Activated CD8-positive, alpha-beta T cell treated with anti-CD3 and anti-CD28 coated beads for 36 hours (primary cell): ENCODE measurements around the gene CAMTA1. TPM values are rescaled to one million over a fixed set of nuclear protein-coding genes. Genes with fewer than 3 reads are reported as not detected.

Experiments used
- ATAC-seq: fragments of 200-7000 bp; cut with Tn5 transposase; one replicate; pipeline ENCODE4 v1.10.0; 2021; ENCODE audit warnings: mild to moderate bottlenecking, moderate library complexity
- CTCF ChIA-PET: fragments of 350-600 bp; sonication (Branson Sonifier 250); formaldehyde crosslinking; loops from one replicate; lab custom pipeline; 2021; ENCODE audit warnings: antibody characterized with exemption; lab: Charles Lee
- POLR2A ChIA-PET: fragments of 350-600 bp; sonication (Branson Sonifier 250); formaldehyde crosslinking; loops from one replicate; lab custom pipeline; 2021; ENCODE audit warnings: antibody characterized with exemption; lab: Charles Lee
- DNase-seq: peaks from one replicate; pipeline ENCODE4 v3.0.0-alpha.2; 2020
- H3K27ac Mint-ChIP-seq: one replicate; pipeline ENCODE4 v1.8.0; 2021; ENCODE audit warnings: mild to moderate bottlenecking, mixed read lengths
- H3K27me3 Mint-ChIP-seq: one replicate; pipeline ENCODE4 v1.8.0; 2021; ENCODE audit warnings: mixed read lengths
- H3K36me3 Mint-ChIP-seq: one replicate; pipeline ENCODE4 v1.8.0; 2021; ENCODE audit warnings: low read depth, mixed read lengths
- H3K4me1 Mint-ChIP-seq: one replicate; pipeline ENCODE4 v1.8.0; 2021; ENCODE audit warnings: low read depth, mixed read lengths
- H3K4me3 Mint-ChIP-seq: one replicate; pipeline ENCODE4 v1.8.0; 2021; ENCODE audit warnings: mild to moderate bottlenecking, moderate library complexity, mixed read lengths
- H3K9me3 Mint-ChIP-seq: one replicate; pipeline ENCODE4 v1.8.0; 2021; ENCODE audit warnings: mixed read lengths
- CTCF ChIP-seq: fragments of 200-600 bp; IDR thresholded peaks from one replicate; pipeline ENCODE4 v1.8.0; 2022; ENCODE audit warnings: antibody characterized with exemption, mild to moderate bottlenecking
- intact Hi-C: fragments of 100-400 bp; cut with micrococcal nuclease; formaldehyde crosslinking; loops from one replicate; pipeline ENCODE4 v1.10.0; 2022
- total RNA-seq, 2 experiments: library from RNA; stranded (reverse); gene quantifications; one replicate each; pipeline ENCODE4 v1.2.3, GENCODE V29; 2021

CAMTA1 gene
- total RNA-seq, 2 experiments from 2014 or later, result 67.7 to 70.9 TPM

GRCh38 chr1:7554385-7555235 lies 769.4 kb downstream of the CAMTA1 start:
- Mint-ChIP-seq H3K27me3 (peaks cover 9% of the 10 kb centered on the region), H3K9me3 (no peaks in the 10 kb centered on the region), H3K36me3 (no peaks in the 10 kb centered on the region), H3K27ac (no peak overlapping the region), H3K4me3 (no peak overlapping the region), H3K4me1 (peaks cover 16% of the 10 kb centered on the region)
- POLR2A ChIA-PET, result no interaction called here
- TF ChIP-seq CTCF, result no peak
- DNase-seq (no peak), ATAC-seq (no peak)
- CTCF ChIA-PET, result interaction anchor here (1.1 kb wide), 1 partner anchor 15 kb away, joined by 3 read pairs; no protein-coding TSS in a partner anchor
- intact Hi-C loops, result no loop called here

DNA sequence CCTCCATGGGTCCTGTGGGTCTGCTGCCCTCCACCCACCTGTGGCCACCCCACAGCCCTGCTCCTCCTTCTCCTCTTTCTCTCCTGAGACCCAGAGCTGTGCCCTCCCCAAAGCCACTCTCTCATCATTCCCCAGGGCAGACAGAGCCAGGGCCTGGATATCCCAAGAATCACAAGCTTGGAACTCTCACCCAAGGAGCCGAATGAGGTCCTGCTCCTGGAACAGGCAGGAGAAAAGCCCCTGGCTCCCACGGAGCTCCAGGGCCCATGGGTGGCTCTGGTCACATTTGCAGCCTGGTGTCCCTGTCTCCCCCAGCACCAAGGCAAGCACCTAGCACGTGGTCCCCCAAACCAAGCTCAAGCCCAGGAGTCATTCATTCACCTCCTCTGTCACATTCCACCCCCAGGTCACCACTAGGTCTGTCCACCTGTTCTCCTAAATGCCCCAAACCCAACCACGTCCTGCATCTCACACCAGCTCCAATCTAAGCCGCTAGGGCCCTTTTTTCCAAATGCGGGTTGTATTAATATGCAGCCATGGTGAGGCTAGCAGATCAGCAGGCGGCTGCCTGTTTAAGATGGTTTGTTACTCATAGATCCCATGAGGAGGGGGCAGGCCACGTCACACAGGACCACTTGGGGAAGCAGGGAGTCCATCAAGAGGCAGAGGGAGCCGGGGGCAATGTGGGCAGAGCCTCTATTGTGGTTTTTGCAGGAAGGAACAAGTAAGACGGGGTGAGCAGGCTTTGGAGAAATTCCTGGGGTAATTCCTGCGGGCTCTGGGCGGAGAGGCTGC lies 770.3 kb downstream of the CAMTA1 start:
- DNase-seq (peak; percentile 30), ATAC-seq (no peak)
- Mint-ChIP-seq H3K36me3 (no peaks in the 10 kb centered on the region), H3K4me3 (no peak overlapping the region), H3K27ac (no peak overlapping the region), H3K4me1 (peaks cover 10% of the 10 kb centered on the region), H3K9me3 (no peaks in the 10 kb centered on the region), H3K27me3 (peaks cover 9% of the 10 kb centered on the region)
- no peak for TF ChIP-seq CTCF
- POLR2A ChIA-PET, result no interaction called here
- CTCF ChIA-PET, result interaction anchor here (0.7 to 1.1 kb wide), 2 partner anchors 12 to 16 kb away, joined by 3 read pairs; no protein-coding TSS in a partner anchor
- intact Hi-C loops, result no loop called here

- no peak overlapping the region for H3K27ac Mint-ChIP-seq
- POLR2A ChIA-PET, result no interaction called here
Observed at GRCh38 chr1:7557301-7557891, 772.1 kb downstream of the CAMTA1 start.

GRCh38 chr1:7558041-7558461 lies 772.8 kb downstream of the CAMTA1 start:
- no peak for ATAC-seq
- peaks cover 6% of the 10 kb centered on the region for H3K27me3 Mint-ChIP-seq
- H3K4me3 Mint-ChIP-seq, result no peak overlapping the region
- ChIA-PET CTCF (no interaction called here), POLR2A (no interaction called here)
- H3K36me3 Mint-ChIP-seq, result no peaks in the 10 kb centered on the region
- no peak overlapping the region for H3K27ac Mint-ChIP-seq
- no peak for TF ChIP-seq CTCF
- H3K4me1 Mint-ChIP-seq, result peaks cover 10% of the 10 kb centered on the region
- intact Hi-C loops, result no loop called here
- DNase-seq, result no peak
- H3K9me3 Mint-ChIP-seq, result no peaks in the 10 kb centered on the region

More at GRCh38 chr1:7557301-7557891, 772.1 kb downstream of the CAMTA1 start:
- Mint-ChIP-seq H3K27me3 (peaks cover 6% of the 10 kb centered on the region), H3K4me1 (peaks cover 10% of the 10 kb centered on the region), H3K4me3 (no peak overlapping the region), H3K36me3 (no peaks in the 10 kb centered on the region), H3K9me3 (no peaks in the 10 kb centered on the region)
- intact Hi-C loops, result no loop called here
- DNase-seq, result no peak
- no peak for TF ChIP-seq CTCF
- no peak for ATAC-seq
- CTCF ChIA-PET, result no interaction called here
